Breast epithelium (tissue), 4 donors: ENCODE measurements around the gene CD99L2. TPM values are rescaled to one million over a fixed set of nuclear protein-coding genes. Genes with fewer than 3 reads are reported as not detected.

ENCODE experiments used
- DNase-seq, 2 donors: peaks; one replicate each; pipeline ENCODE4 v3.0.0-alpha.2; 2019; ENCODE audit warnings: low spot score in 2 of 2
- H3K27ac ChIP-seq, 2 donors: fragments of 200-600 bp; sonication (generic) in 1 of 2; one replicate each; pipeline ENCODE4 v1.5.1; 2016 to 2019; ENCODE audit warnings: mild to moderate bottlenecking in 1 of 2
- H3K27me3 ChIP-seq, 2 donors: fragments of 200-600 bp; sonication (generic) in 1 of 2; one replicate each; pipeline versions ENCODE4 v1.5.1 to v1.6.0; 2017 to 2019; ENCODE audit warnings: control low read depth in 1 of 2, mild to moderate bottlenecking in 1 of 2
- H3K36me3 ChIP-seq: fragments of 200-600 bp; one replicate; pipeline ENCODE4 v1.5.1; 2019
- H3K4me1 ChIP-seq, 2 donors: fragments of 200-600 bp; sonication (generic); one replicate each; pipeline ENCODE4 v1.5.1; 2016 to 2019; ENCODE audit warnings: control low read depth in 1 of 2
- H3K4me3 ChIP-seq, 3 donors: fragments of 200-600 bp; sonication (generic); 1 replicate in 2 of 3; 2 replicates in 1 of 3; pipeline ENCODE4 v1.5.1; 2016 to 2019; ENCODE audit warnings: mild to moderate bottlenecking in 3 of 3, moderate library complexity in 2 of 3
- H3K9me3 ChIP-seq, 2 donors: fragments of 200-600 bp; sonication (generic) in 1 of 2; one replicate each; pipeline ENCODE4 v1.5.1; 2016 to 2019; ENCODE audit warnings: control low read depth in 1 of 2
- POLR2A ChIP-seq: fragments of 450-650 bp; IDR thresholded peaks from one replicate; pipeline ENCODE4 v1.6.1; 2016; ENCODE audit warnings: antibody characterized with exemption, mild to moderate bottlenecking, moderate library complexity
- POLR2AphosphoS5 ChIP-seq, 3 donors: sonication (generic); formaldehyde crosslinking; IDR thresholded peaks; one replicate each; pipeline ENCODE4 v1.6.1; 2017; ENCODE audit warnings: antibody characterized with exemption in 3 of 3
- intact Hi-C: fragments of 100-400 bp; cut with DNase I; formaldehyde crosslinking; loops from one replicate; pipeline ENCODE4 v1.15.1; 2023; ENCODE audit warnings: low total_unique reads
- total RNA-seq, 3 donors: library from RNA; depleted of rRNA; stranded (reverse); fragments of >200 nt; gene quantifications; one replicate each; pipeline ENCODE4 v1.1.0, GENCODE V29; 2016
- TF ChIP-seq, protein P1 (sequence below), 3 donors: fragments of 450-650 bp; IDR thresholded peaks; one replicate each; pipeline ENCODE4 v1.5.1; 2016 to 2017; ENCODE audit warnings: antibody characterized with exemption in 3 of 3, mild to moderate bottlenecking in 3 of 3, moderate library complexity in 3 of 3

Gene CD99L2
- total RNA-seq, 3 donors from 2014 or later, result 28.1 to 81.4 (median 32.1) TPM

DNA sequence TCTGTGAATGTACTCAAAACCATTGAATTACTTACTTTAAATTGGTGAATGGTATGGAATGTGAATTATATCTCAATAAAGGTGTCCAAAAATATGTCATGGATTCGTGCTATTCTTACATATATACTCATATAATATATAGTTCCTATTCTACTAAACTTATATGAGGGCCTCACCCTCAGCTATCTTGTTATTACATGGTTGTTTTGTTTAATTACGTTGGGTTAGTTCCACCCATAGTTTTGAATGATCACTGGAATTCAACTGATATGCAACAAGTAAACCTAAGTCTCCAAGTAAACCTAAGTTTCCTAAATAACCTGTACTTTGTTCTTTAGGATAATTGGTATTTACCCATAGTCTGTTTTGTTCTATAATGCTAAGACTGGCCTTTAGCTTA lies 30.6 kb upstream of the CD99L2 start:
- Histone ChIP-seq H3K9me3 (peaks cover 0 to under 1% of the 10 kb centered on the region in 2 donors), H3K4me1 (no peaks in the 10 kb centered on the region), H3K27me3 (peaks cover 0 to 5% of the 10 kb centered on the region in 2 donors), H3K4me3 (no peak overlapping the region), H3K36me3 (no peaks in the 10 kb centered on the region), H3K27ac (no peak overlapping the region)
- intact Hi-C loops, result no loop called here
- TF ChIP-seq, protein P1, sequence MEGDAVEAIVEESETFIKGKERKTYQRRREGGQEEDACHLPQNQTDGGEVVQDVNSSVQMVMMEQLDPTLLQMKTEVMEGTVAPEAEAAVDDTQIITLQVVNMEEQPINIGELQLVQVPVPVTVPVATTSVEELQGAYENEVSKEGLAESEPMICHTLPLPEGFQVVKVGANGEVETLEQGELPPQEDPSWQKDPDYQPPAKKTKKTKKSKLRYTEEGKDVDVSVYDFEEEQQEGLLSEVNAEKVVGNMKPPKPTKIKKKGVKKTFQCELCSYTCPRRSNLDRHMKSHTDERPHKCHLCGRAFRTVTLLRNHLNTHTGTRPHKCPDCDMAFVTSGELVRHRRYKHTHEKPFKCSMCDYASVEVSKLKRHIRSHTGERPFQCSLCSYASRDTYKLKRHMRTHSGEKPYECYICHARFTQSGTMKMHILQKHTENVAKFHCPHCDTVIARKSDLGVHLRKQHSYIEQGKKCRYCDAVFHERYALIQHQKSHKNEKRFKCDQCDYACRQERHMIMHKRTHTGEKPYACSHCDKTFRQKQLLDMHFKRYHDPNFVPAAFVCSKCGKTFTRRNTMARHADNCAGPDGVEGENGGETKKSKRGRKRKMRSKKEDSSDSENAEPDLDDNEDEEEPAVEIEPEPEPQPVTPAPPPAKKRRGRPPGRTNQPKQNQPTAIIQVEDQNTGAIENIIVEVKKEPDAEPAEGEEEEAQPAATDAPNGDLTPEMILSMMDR (IDR thresholded peaks at IDR 0.05), result no peak
- TF ChIP-seq POLR2A (no peak), POLR2AphosphoS5 (IDR thresholded peaks at IDR 0.05) (no peak)
- DNase-seq, result no peak

DNA sequence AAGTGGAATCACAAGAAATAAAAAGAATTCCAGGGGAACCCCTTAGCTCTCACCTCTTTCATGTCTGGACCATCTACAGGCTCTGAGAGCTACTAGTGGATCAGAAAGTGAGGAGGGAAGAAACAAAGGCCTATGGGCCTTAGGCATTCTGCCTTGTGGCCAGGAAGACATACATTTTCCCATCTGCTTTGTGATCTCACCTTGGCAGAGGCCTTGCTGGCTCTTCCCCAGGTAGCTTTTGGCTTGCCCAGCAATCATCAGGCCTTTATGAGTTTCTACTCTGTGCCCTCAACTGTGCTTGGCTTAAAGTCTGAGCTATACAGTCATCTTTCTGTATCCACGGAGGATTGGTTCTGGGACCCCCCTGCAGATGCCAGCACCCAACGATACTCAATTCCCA lies 28.3 kb upstream of the CD99L2 start:
- no peak overlapping the region for H3K4me3 ChIP-seq
- intact Hi-C loops, result no loop called here
- no peak overlapping the region for H3K27ac ChIP-seq
- H3K36me3 ChIP-seq, result no peaks in the 10 kb centered on the region
- TF ChIP-seq POLR2A (no peak), POLR2AphosphoS5 (IDR thresholded peaks at IDR 0.05) (no peak)
- TF ChIP-seq, protein P1 (IDR thresholded peaks at IDR 0.05), result no peak
- peaks cover 0 to 5% of the 10 kb centered on the region in 2 donors for H3K27me3 ChIP-seq
- no peaks in the 10 kb centered on the region for H3K4me1 ChIP-seq
- H3K9me3 ChIP-seq, result peaks cover 0 to 5% of the 10 kb centered on the region in 2 donors
- no peak for DNase-seq

DNA sequence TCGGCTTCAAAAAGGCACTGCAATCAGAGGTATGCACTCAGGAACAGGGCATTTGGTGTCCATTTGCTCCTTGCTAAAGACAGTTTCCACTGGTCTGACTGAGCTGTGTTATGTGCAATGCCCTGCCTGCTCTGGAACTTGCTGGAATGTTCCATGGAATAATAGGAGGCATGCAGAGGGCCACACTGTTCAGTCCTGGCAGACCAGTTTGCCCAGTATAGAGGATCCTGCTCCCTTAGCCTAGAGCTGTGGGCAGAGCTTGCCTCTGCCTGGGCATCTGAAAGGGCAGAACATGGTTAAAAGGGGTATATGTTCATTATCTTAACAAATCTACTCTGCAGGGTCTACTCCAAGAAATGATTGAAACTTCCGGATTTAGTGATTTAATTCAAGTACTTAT lies 27.8 kb upstream of the CD99L2 start:
- Histone ChIP-seq H3K36me3 (no peaks in the 10 kb centered on the region), H3K27ac (no peak overlapping the region), H3K4me3 (no peak overlapping the region), H3K4me1 (no peaks in the 10 kb centered on the region), H3K9me3 (peaks cover 0 to 5% of the 10 kb centered on the region in 2 donors), H3K27me3 (peaks cover 0 to 5% of the 10 kb centered on the region in 2 donors)
- intact Hi-C loops, result no loop called here
- TF ChIP-seq POLR2AphosphoS5 (IDR thresholded peaks at IDR 0.05), result no peak
- no peak for TF ChIP-seq POLR2A
- TF ChIP-seq, protein P1 (IDR thresholded peaks at IDR 0.05), result no peak
- no peak for DNase-seq

DNA sequence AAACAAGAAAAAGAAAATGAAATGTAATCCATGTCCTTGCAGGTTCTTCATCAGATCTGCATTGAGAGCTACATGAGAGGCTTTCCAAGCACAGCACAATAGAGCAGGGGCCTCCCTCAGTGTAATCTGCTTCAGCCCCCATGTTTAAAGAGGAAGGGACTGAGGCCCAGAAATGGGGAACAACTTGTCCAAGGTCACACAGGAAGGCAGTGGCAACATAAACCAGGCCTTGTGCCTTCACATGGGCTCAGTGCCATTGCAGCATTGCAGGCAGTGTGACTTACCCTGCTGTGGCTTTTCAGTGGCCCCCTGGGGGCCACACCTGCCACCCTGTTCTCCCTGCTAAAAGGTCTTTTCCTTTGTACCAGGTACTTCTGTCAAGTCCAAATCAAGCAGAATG lies 20.9 kb upstream of the CD99L2 start:
- Histone ChIP-seq H3K27ac (no peak overlapping the region), H3K27me3 (peaks cover 0 to 12% of the 10 kb centered on the region in 2 donors), H3K9me3 (peaks cover 0 to 5% of the 10 kb centered on the region in 2 donors), H3K4me3 (no peak overlapping the region), H3K4me1 (no peaks in the 10 kb centered on the region), H3K36me3 (no peaks in the 10 kb centered on the region)
- intact Hi-C loops, result no loop called here
- TF ChIP-seq POLR2A, result no peak
- TF ChIP-seq, protein P1 (IDR thresholded peaks at IDR 0.05), result no peak
- no peak for TF ChIP-seq POLR2AphosphoS5 (IDR thresholded peaks at IDR 0.05)
- no peak for DNase-seq

DNA sequence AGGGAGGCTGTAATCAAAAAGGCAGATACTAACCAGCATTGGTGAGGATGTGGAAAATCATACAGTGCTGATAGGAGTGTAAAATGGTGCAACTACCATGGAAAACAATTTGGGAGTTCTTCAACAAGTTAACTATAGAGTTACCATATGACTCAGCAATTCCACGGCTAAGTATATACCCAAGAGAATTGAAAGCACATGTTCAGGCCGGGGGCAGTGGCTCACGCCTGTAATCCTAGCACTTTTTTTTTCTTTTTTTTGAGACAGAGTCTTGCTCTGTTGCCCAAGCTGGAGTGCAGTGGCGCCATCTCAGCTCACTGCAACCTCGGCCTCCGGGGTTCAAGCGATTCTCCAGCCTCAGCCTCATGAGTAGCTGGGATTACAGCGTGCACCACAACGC lies 15.0 kb upstream of the CD99L2 start:
- peaks cover 0 to 13% of the 10 kb centered on the region in 2 donors for H3K27me3 ChIP-seq
- intact Hi-C loops, result loop anchor here (5.0 kb wide), 1 partner anchor 219 kb away; no protein-coding TSS in a partner anchor
- DNase-seq, result no peak

More for the DNA sequence above, 15.0 kb upstream of the CD99L2 start:
- Histone ChIP-seq H3K36me3 (no peaks in the 10 kb centered on the region), H3K4me3 (no peak overlapping the region), H3K4me1 (no peaks in the 10 kb centered on the region), H3K9me3 (no peaks in the 10 kb centered on the region), H3K27ac (no peak overlapping the region)
- TF ChIP-seq POLR2AphosphoS5 (IDR thresholded peaks at IDR 0.05), result no peak
- no peak for TF ChIP-seq POLR2A
- TF ChIP-seq, protein P1 (IDR thresholded peaks at IDR 0.05), result no peak
